Neuronal stem cell (in vitro differentiated cells): ENCODE results near the gene NUP153.
A peak's percentile ranks its signal among the peaks of the same experiment; 100 is the strongest.

ENCODE experiments used
- DNase-seq: peaks from one replicate; pipeline ENCODE4 v3.0.0-alpha.2; 2013; ENCODE audit warnings: low spot score
- H2AFZ ChIP-seq: one replicate; pipeline ENCODE4 v1.6.1; 2013; ENCODE audit warnings: mild to moderate bottlenecking, low read length, inconsistent platforms
- H2AK5ac ChIP-seq: 2 replicates; pipeline ENCODE4 v1.6.1; 2013; ENCODE audit warnings: low read depth, mild to moderate bottlenecking, inconsistent platforms, low read length, moderate library complexity, mixed read lengths
- H2BK120ac ChIP-seq: 2 replicates; pipeline ENCODE4 v1.6.1; 2013; ENCODE audit warnings: low read depth, mild to moderate bottlenecking, inconsistent platforms, low read length, moderate library complexity, mixed read lengths
- H2BK12ac ChIP-seq: one replicate; pipeline ENCODE4 v1.6.1; 2013; ENCODE audit warnings: low read length, inconsistent platforms
- H2BK15ac ChIP-seq: 2 replicates; pipeline ENCODE4 v1.6.1; 2013; ENCODE audit warnings: mild to moderate bottlenecking, low read length, inconsistent platforms, mixed read lengths
- H2BK5ac ChIP-seq: one replicate; pipeline ENCODE4 v1.6.1; 2013; ENCODE audit warnings: inconsistent platforms, mild to moderate bottlenecking, low read length, moderate library complexity
- H3K14ac ChIP-seq: one replicate; pipeline ENCODE4 v1.6.1; 2013; ENCODE audit warnings: low read length, inconsistent platforms
- H3K18ac ChIP-seq: 2 replicates; pipeline ENCODE4 v1.6.1; 2013; ENCODE audit warnings: low read length, inconsistent platforms
- H3K23ac ChIP-seq: 2 replicates; pipeline ENCODE4 v1.6.1; 2013; ENCODE audit warnings: low read depth, mild to moderate bottlenecking, mixed read lengths, low read length, inconsistent platforms; ENCODE audit not compliant: poor library complexity
- H3K27ac ChIP-seq: replicated peaks from 3 replicates; pipeline ENCODE4 v1.5.1; 2013; ENCODE audit warnings: low read length, inconsistent platforms
- H3K27me3 ChIP-seq, 3 experiments: 2 replicates each; pipeline ENCODE4 v1.6.1; 2013; ENCODE audit warnings: low read length in 3 of 3, mild to moderate bottlenecking in 2 of 3, inconsistent platforms in 1 of 3, low read depth in 1 of 3, mixed read lengths in 1 of 3, moderate library complexity in 1 of 3; ENCODE audit not compliant: control insufficient read depth in 3 of 3, insufficient read depth in 3 of 3
- H3K36me3 ChIP-seq, 2 donors: replicated peaks in 1 of 2; 2 replicates each; pipeline ENCODE4 v1.6.1; 2013; ENCODE audit warnings: low read length in 2 of 2; ENCODE audit not compliant: control insufficient read depth in 2 of 2, insufficient read depth in 2 of 2
- H3K4ac ChIP-seq: 2 replicates; pipeline ENCODE4 v1.6.1; 2013; ENCODE audit warnings: inconsistent platforms, mild to moderate bottlenecking, low read length, moderate library complexity
- H3K4me1 ChIP-seq, 2 donors: 1 replicate in 1 of 2; 2 replicates in 1 of 2; pipeline ENCODE4 v1.6.1; 2013; ENCODE audit warnings: low read length in 2 of 2, low read depth in 1 of 2; ENCODE audit not compliant: control insufficient read depth in 2 of 2, insufficient read depth in 1 of 2
- H3K4me2 ChIP-seq: one replicate; pipeline ENCODE4 v1.6.1; 2013; ENCODE audit warnings: mild to moderate bottlenecking, low read length, inconsistent platforms; ENCODE audit not compliant: insufficient read depth, poor library complexity, severe bottlenecking
- H3K4me3 ChIP-seq, 2 donors: 2 replicates each; pipeline ENCODE4 v1.5.1; 2013; ENCODE audit warnings: low read length in 2 of 2, mild to moderate bottlenecking in 2 of 2, inconsistent platforms in 1 of 2, moderate library complexity in 1 of 2
- H3K79me1 ChIP-seq: one replicate; pipeline ENCODE4 v1.6.1; 2013; ENCODE audit warnings: low read depth, mild to moderate bottlenecking, inconsistent platforms, low read length, moderate library complexity
- H3K9ac ChIP-seq: one replicate; pipeline ENCODE4 v1.6.1; 2013; ENCODE audit warnings: mild to moderate bottlenecking, low read depth, low read length, inconsistent platforms; ENCODE audit not compliant: poor library complexity
- H3K9me3 ChIP-seq, 2 donors: replicated peaks in 1 of 2; 2 replicates each; pipeline versions ENCODE3 to v1.6.1; 2013; ENCODE audit warnings: low read length in 2 of 2, mild to moderate bottlenecking in 2 of 2, inconsistent platforms in 1 of 2, low read depth in 1 of 2, mixed read lengths in 1 of 2, moderate library complexity in 1 of 2; ENCODE audit not compliant: control insufficient read depth in 2 of 2, insufficient read depth in 1 of 2
- H4K8ac ChIP-seq: one replicate; pipeline ENCODE4 v1.6.1; 2013; ENCODE audit warnings: low read depth, mild to moderate bottlenecking, inconsistent platforms, low read length, moderate library complexity
- H4K91ac ChIP-seq: one replicate; pipeline ENCODE4 v1.6.1; 2013; ENCODE audit warnings: low read length, low read depth, mild to moderate bottlenecking, inconsistent platforms; ENCODE audit not compliant: poor library complexity
- WGBS, 2 donors: extraction: QIAGEN DNeasy Blood & Tissue Kit; methylation state at CpG; one replicate each; pipeline ENCODE4 v1.1.7; 2013; ENCODE audit warnings: missing lambda C conversion rate in 2 of 2, mixed read lengths in 1 of 2; ENCODE audit not compliant: insufficient read length in 2 of 2, insufficient replicate concordance in 1 of 2; ENCODE audit errors: extremely low coverage in 2 of 2; 5-methylcytosine and 5-hydroxymethylcytosine counted together

Gene NUP153

DNA sequence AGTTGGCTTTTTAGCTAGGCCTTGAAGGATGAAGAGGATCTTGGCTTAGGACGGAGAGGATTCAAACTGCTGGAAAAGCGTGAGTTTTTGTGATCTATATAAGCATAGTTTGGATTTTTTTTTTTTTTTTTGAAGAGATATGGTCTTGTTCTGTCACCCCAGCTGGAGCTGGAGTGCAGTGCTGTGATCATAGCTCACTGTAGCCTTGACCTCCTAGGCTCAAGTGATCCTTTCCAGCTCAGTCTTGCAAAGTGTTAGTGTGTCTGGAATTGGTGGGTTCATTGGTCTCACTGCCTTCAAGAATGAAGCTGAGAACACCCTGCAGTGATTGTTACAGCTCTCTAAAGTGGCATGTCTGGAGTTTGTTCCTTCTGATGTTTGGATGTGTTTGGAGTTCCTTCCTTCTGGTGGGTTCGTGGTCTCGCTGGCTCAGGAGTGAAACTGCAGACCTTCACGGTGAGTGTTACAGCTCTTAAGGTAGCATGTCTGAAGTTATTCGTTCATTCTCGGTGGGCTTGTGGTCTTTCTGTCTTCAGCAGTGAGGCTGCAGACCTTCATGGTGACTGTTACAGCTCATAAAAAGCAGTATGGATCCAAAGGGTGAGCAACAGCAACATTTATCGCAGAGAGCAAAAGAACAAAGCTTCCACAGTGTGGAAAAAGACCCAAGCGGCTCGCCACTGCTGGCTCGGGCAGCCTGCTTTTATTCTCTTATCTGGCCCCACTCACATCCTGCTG lies 37.5 kb upstream of the NUP153 start:
- Histone ChIP-seq H3K4me1 (peaks cover 0 to 1% of the 10 kb centered on the region in 2 donors), H3K4me3 (no peak overlapping the region), H3K9me3 (no peaks in the 10 kb centered on the region), H3K36me3 (no peaks in the 10 kb centered on the region), H3K23ac (no peak overlapping the region), H2AFZ (peak overlapping the region; percentile 40), H4K8ac (no peak overlapping the region), H3K9ac (no peak overlapping the region), H3K18ac (no peak overlapping the region), H3K14ac (no peak overlapping the region), H2BK15ac (no peak overlapping the region), H2AK5ac (no peak overlapping the region), H3K27me3 (no peaks in the 10 kb centered on the region), H3K4ac (no peak overlapping the region), H2BK5ac (no peak overlapping the region), H3K27ac (no peak overlapping the region), H3K4me2 (no peak overlapping the region), H3K79me1 (no peaks in the 10 kb centered on the region), H4K91ac (no peak overlapping the region), H2BK120ac (no peak overlapping the region), H2BK12ac (no peak overlapping the region)
- no CpG with 5 or more reads among the region's 11 CpGs for WGBS, 2 donors
- no peak for DNase-seq

DNA sequence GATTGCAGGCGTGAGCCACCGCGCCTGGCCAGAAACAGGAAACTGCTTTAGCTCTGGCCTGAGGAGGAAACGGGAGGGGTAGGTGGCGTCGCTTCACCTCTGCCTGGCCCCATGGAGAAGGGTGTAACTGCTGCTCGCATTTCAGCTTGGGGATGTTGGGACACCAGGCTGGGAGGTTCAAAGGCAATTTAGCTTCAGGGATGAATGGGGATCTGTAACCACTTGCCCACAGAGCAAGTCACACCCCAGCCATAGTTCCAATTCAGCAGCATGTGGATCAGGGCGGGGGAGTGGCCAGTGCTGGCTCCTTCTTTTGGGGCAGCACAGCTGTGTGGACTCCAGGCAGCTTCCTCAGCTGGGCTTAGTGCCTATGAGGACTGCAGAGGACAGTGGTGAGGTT lies 34.8 kb upstream of the NUP153 start:
- Histone ChIP-seq H3K4me1 (peaks cover 0 to 1% of the 10 kb centered on the region in 2 donors), H2BK12ac (no peak overlapping the region), H3K9me3 (no peaks in the 10 kb centered on the region), H2BK15ac (no peak overlapping the region), H3K4me2 (no peak overlapping the region), H3K79me1 (no peaks in the 10 kb centered on the region), H3K27ac (no peak overlapping the region), H3K18ac (peak overlapping the region; percentile 71), H3K4me3 (no peak overlapping the region), H4K8ac (no peak overlapping the region), H2AFZ (peak overlapping the region; percentile 7), H2AK5ac (no peak overlapping the region), H2BK120ac (no peak overlapping the region), H3K23ac (no peak overlapping the region), H4K91ac (peak overlapping the region; percentile 72), H3K9ac (no peak overlapping the region), H3K4ac (no peak overlapping the region), H3K27me3 (no peaks in the 10 kb centered on the region), H3K36me3 (no peaks in the 10 kb centered on the region), H3K14ac (no peak overlapping the region), H2BK5ac (peak overlapping the region; percentile 66)
- no CpG with 5 or more reads among the region's 8 CpGs for WGBS, 2 donors
- DNase-seq = no peak

DNA sequence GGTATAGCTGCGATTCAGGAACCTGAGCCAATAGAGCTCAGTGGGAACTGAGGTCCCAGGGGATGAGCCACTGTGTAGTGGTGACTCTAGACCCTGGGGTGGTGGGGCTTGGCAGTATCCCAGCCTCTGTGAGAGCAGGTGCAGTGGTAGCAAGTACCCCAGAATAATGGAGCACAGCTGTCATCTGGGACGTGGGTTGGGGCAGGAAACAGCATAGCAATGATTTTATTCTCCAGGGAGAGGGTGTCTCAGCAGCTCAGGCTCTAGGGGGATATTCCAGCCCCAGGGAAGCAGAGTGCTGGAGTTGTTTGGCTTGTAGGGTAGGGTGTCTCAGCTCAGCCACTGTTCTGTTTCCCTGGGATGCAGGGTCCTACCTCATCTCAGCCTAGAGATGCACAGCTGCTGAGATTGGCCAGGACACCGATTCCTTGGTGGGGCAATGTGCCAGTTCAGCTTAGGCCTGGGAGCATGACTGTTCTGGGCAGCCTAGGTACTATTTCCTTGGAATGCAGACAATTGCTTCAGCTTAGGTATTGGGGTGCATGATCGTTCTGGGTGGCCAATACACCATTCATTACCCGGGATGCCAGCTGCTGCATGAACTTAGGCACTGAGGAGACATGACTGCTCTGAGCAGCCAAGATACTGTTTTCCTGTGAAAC lies 34.0 kb upstream of the NUP153 start:
- Histone ChIP-seq H3K27me3 (no peaks in the 10 kb centered on the region), H3K23ac (no peak overlapping the region), H3K9me3 (no peaks in the 10 kb centered on the region), H3K14ac (no peak overlapping the region), H3K18ac (no peak overlapping the region), H3K4me1 (peaks cover 0 to 1% of the 10 kb centered on the region in 2 donors), H4K91ac (no peak overlapping the region), H2BK120ac (no peak overlapping the region), H2BK12ac (no peak overlapping the region), H2BK5ac (no peak overlapping the region), H2AFZ (no peak overlapping the region), H3K27ac (no peak overlapping the region), H4K8ac (no peak overlapping the region), H3K4ac (no peak overlapping the region), H3K36me3 (no peaks in the 10 kb centered on the region), H3K9ac (no peak overlapping the region), H2BK15ac (no peak overlapping the region), H3K79me1 (no peaks in the 10 kb centered on the region), H3K4me3 (peak overlapping the region in 1 of 2 donors; percentile 3), H2AK5ac (no peak overlapping the region), H3K4me2 (no peak overlapping the region)
- WGBS, 2 donors = no CpG with 5 or more reads among the region's 5 CpGs
- no peak for DNase-seq

DNA sequence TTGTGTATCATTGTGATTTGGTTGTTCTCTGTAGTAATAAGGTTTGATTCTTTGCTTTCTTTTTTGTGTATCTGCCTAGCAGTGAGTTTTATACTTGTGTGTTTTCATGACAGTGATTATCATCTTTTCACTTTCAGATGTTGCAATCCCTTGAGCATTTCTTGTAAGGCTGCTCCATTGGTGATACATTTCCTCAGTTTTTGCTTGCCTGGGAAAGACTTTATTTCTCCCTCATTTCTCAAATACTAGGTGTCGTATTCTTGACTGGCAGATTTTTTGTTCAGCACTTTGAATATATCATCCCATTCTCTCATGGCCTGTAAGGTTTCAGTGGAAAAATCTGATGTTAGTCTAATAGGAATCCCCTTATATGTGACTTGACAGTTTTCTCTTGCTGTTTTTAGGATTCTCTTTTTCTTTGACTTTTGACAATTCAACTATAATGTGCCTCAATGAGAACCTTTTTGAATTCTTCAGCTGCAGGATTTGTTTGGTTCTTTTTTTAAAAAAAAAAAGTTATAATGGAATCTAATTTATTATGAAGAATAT lies 31.1 kb upstream of the NUP153 start:
- Histone ChIP-seq H3K4me1 (peaks cover 0 to 1% of the 10 kb centered on the region in 2 donors), H2AK5ac (no peak overlapping the region), H2BK5ac (no peak overlapping the region), H3K4ac (no peak overlapping the region), H3K4me3 (no peak overlapping the region), H3K9ac (no peak overlapping the region), H3K18ac (no peak overlapping the region), H3K4me2 (no peak overlapping the region), H3K27ac (no peak overlapping the region), H2AFZ (no peak overlapping the region), H3K79me1 (no peaks in the 10 kb centered on the region), H3K27me3 (no peaks in the 10 kb centered on the region), H2BK12ac (no peak overlapping the region), H3K9me3 (no peaks in the 10 kb centered on the region), H3K36me3 (no peaks in the 10 kb centered on the region), H3K14ac (no peak overlapping the region), H2BK15ac (no peak overlapping the region), H2BK120ac (no peak overlapping the region), H4K8ac (no peak overlapping the region), H4K91ac (no peak overlapping the region), H3K23ac (no peak overlapping the region)
- no peak for DNase-seq
- no CpG with 5 or more reads among the region's 1 CpG for WGBS, 2 donors
